ENCODE results near the gene BSND. TPM values are rescaled to one million over a fixed set of nuclear protein-coding genes. Genes with fewer than 3 reads are reported as not detected.
A peak's percentile ranks its signal among the peaks of the same experiment; 100 is the strongest.

The BSND gene
- total RNA-seq, 3 donors from 2014 or later: not detected

- Mint-ChIP-seq H3K36me3 (ENCODE audit: insufficient read depth) (no peaks in the 10 kb centered on the region), H3K4me1 (ENCODE audit: low read depth) (no peaks in the 10 kb centered on the region), H3K9me3 (no peaks in the 10 kb centered on the region), H3K4me3 (no peak overlapping the region), H3K27me3 (ENCODE audit: low read depth) (peaks cover 49% of the 10 kb centered on the region)
- DNase-seq (no peak), ATAC-seq (no peak)
These were observed 39.8 kb downstream of the BSND start for GRCh38 chr1:55038552-55038838.

GRCh38 chr1:55038974-55039341 lies 40.2 kb downstream of the BSND start:
- no peak for ATAC-seq
- Mint-ChIP-seq H3K36me3 (ENCODE audit: insufficient read depth) (no peaks in the 10 kb centered on the region), H3K9me3 (no peaks in the 10 kb centered on the region), H3K4me3 (no peak overlapping the region), H3K4me1 (ENCODE audit: low read depth) (no peaks in the 10 kb centered on the region), H3K27me3 (ENCODE audit: low read depth) (peaks cover 49% of the 10 kb centered on the region)
- DNase-seq: no peak

- DNase-seq (no peak), ATAC-seq (peak in 1 of 2 donors; percentile 38)
- no peaks in the 10 kb centered on the region for H3K9me3 Mint-ChIP-seq
- no peak within 1 kb of the TSS for H3K4me3 Mint-ChIP-seq
- peaks cover 49% of the 10 kb centered on the region for H3K27me3 Mint-ChIP-seq (ENCODE audit: low read depth)
- no peaks in the 10 kb centered on the region for H3K36me3 Mint-ChIP-seq (ENCODE audit: insufficient read depth)
- no peaks in the 10 kb centered on the region for H3K4me1 Mint-ChIP-seq (ENCODE audit: low read depth)
These were observed 40.8 kb downstream of the BSND start, which contains the start of gene PCSK9 for GRCh38 chr1:55039342-55040082. Gene PCSK9 (plus strand): TSS chr1:55039548. CDS start chr1:55039838, 290 bp downstream.

- no peaks in the 10 kb centered on the region for H3K36me3 Mint-ChIP-seq (ENCODE audit: insufficient read depth)
- DNase-seq (no peak), ATAC-seq (no peak)
- H3K9me3 Mint-ChIP-seq: no peaks in the 10 kb centered on the region
- no peaks in the 10 kb centered on the region for H3K4me1 Mint-ChIP-seq (ENCODE audit: low read depth)
- no peak overlapping the region for H3K4me3 Mint-ChIP-seq
- H3K27me3 Mint-ChIP-seq (ENCODE audit: low read depth): peaks cover 47% of the 10 kb centered on the region
These were observed 41.6 kb downstream of the BSND start for GRCh38 chr1:55040083-55040932.

- no peaks in the 10 kb centered on the region for H3K4me1 Mint-ChIP-seq (ENCODE audit: low read depth)
- no peak for ATAC-seq
- peaks cover 42% of the 10 kb centered on the region for H3K27me3 Mint-ChIP-seq (ENCODE audit: low read depth)
- H3K4me3 Mint-ChIP-seq: no peak overlapping the region
- no peaks in the 10 kb centered on the region for H3K36me3 Mint-ChIP-seq (ENCODE audit: insufficient read depth)
- no peak for DNase-seq
- no peaks in the 10 kb centered on the region for H3K9me3 Mint-ChIP-seq
These were observed 42.3 kb downstream of the BSND start for GRCh38 chr1:55040933-55041494.

- ATAC-seq (no peak), DNase-seq (no peak)
- H3K4me1 Mint-ChIP-seq (ENCODE audit: low read depth): no peaks in the 10 kb centered on the region
- H3K9me3 Mint-ChIP-seq: no peaks in the 10 kb centered on the region
- H3K27me3 Mint-ChIP-seq (ENCODE audit: low read depth): peaks cover 37% of the 10 kb centered on the region
- no peaks in the 10 kb centered on the region for H3K36me3 Mint-ChIP-seq (ENCODE audit: insufficient read depth)
- H3K4me3 Mint-ChIP-seq: no peak overlapping the region
These were observed 42.9 kb downstream of the BSND start for GRCh38 chr1:55041613-55042012.

GRCh38 chr1:55043011-55043410 lies 44.3 kb downstream of the BSND start:
- Mint-ChIP-seq H3K9me3 (no peaks in the 10 kb centered on the region), H3K4me3 (no peak overlapping the region)
- DNase-seq: no peak

GRCh38 chr1:55043726-55044125 lies 45.0 kb downstream of the BSND start:
- no peaks in the 10 kb centered on the region for H3K9me3 Mint-ChIP-seq
- H3K27me3 Mint-ChIP-seq (ENCODE audit: low read depth): peaks cover 30% of the 10 kb centered on the region
- H3K4me1 Mint-ChIP-seq (ENCODE audit: low read depth): no peaks in the 10 kb centered on the region
- DNase-seq: no peak
- H3K36me3 Mint-ChIP-seq (ENCODE audit: insufficient read depth): no peaks in the 10 kb centered on the region
- H3K4me3 Mint-ChIP-seq: no peak overlapping the region
- no peak for ATAC-seq

More at GRCh38 chr1:55043011-55043410, 44.3 kb downstream of the BSND start:
- no peak for ATAC-seq
- Mint-ChIP-seq H3K36me3 (ENCODE audit: insufficient read depth) (no peaks in the 10 kb centered on the region), H3K27me3 (ENCODE audit: low read depth) (peaks cover 37% of the 10 kb centered on the region), H3K4me1 (ENCODE audit: low read depth) (no peaks in the 10 kb centered on the region)

- Mint-ChIP-seq H3K36me3 (ENCODE audit: insufficient read depth) (no peaks in the 10 kb centered on the region), H3K4me1 (ENCODE audit: low read depth) (no peaks in the 10 kb centered on the region), H3K9me3 (no peaks in the 10 kb centered on the region), H3K27me3 (ENCODE audit: low read depth) (peaks cover 23% of the 10 kb centered on the region), H3K4me3 (no peak overlapping the region)
- DNase-seq (no peak), ATAC-seq (no peak)
These were observed 46.1 kb downstream of the BSND start for GRCh38 chr1:55044617-55045397.

GRCh38 chr1:55045430-55045829 lies 46.7 kb downstream of the BSND start:
- no peak overlapping the region for H3K4me3 Mint-ChIP-seq
- no peaks in the 10 kb centered on the region for H3K36me3 Mint-ChIP-seq (ENCODE audit: insufficient read depth)
- no peak for DNase-seq
- no peaks in the 10 kb centered on the region for H3K4me1 Mint-ChIP-seq (ENCODE audit: low read depth)
- H3K9me3 Mint-ChIP-seq: no peaks in the 10 kb centered on the region
- no peak for ATAC-seq
- H3K27me3 Mint-ChIP-seq (ENCODE audit: low read depth): peaks cover 18% of the 10 kb centered on the region

- no peaks in the 10 kb centered on the region for H3K4me1 Mint-ChIP-seq (ENCODE audit: low read depth)
- no peaks in the 10 kb centered on the region for H3K36me3 Mint-ChIP-seq (ENCODE audit: insufficient read depth)
- DNase-seq: no peak
- no peaks in the 10 kb centered on the region for H3K9me3 Mint-ChIP-seq
- no peak for ATAC-seq
- no peak overlapping the region for H3K4me3 Mint-ChIP-seq
- peaks cover 5% of the 10 kb centered on the region for H3K27me3 Mint-ChIP-seq (ENCODE audit: low read depth)
These were observed 48.1 kb downstream of the BSND start for GRCh38 chr1:55046871-55047270.

- Mint-ChIP-seq H3K36me3 (ENCODE audit: insufficient read depth) (no peaks in the 10 kb centered on the region), H3K4me3 (no peak overlapping the region), H3K4me1 (ENCODE audit: low read depth) (no peaks in the 10 kb centered on the region), H3K27me3 (ENCODE audit: low read depth) (peaks cover 2% of the 10 kb centered on the region), H3K9me3 (no peaks in the 10 kb centered on the region)
- DNase-seq (no peak), ATAC-seq (no peak)
These were observed 48.9 kb downstream of the BSND start for GRCh38 chr1:55047611-55048010.

GRCh38 chr1:55048453-55049270 lies 49.9 kb downstream of the BSND start:
- H3K4me3 Mint-ChIP-seq: no peak overlapping the region
- H3K36me3 Mint-ChIP-seq (ENCODE audit: insufficient read depth): no peaks in the 10 kb centered on the region
- H3K9me3 Mint-ChIP-seq: no peaks in the 10 kb centered on the region
- ATAC-seq: no peak
- no peaks in the 10 kb centered on the region for H3K4me1 Mint-ChIP-seq (ENCODE audit: low read depth)
- DNase-seq: no peak
- H3K27me3 Mint-ChIP-seq (ENCODE audit: low read depth): no peaks in the 10 kb centered on the region

All from activated T-cell treated with anti-CD3 and anti-CD28 coated beads, Interleukin-2, amount 50 U/mL, for 4 hours (primary cell).